KBM-7 (cell line): ENCODE results near the gene SLIT1.
A peak's percentile ranks its signal among the peaks of the same experiment; 100 is the strongest.
"Not testable (repeated sequence)": the region's sequence is repeated elsewhere in the genome, so short reads cannot be mapped to it uniquely, and the experiment has no call there.

ENCODE experiments used
- DNase-seq: peaks from one replicate; pipeline ENCODE4 v3.0.0-alpha.2; 2015
- in situ Hi-C: fragments of 300-500 bp; cut with MboI; formaldehyde crosslinking; loops from 2 replicates; pipeline ENCODE4 v1.14.3; 2020; ENCODE audit warnings: low sequenced_read_pairs, low pct_unique_long_range_greater_than_20kb, mixed read lengths

Gene SLIT1

GRCh38 chr10:97099089-97099488 is 86.7 kb downstream of the SLIT1 start:
- DNase-seq: no peak
- in situ Hi-C loops: no loop called here

GRCh38 chr10:97097084-97097433 is 88.7 kb downstream of the SLIT1 start:
- in situ Hi-C loops: no loop called here
- no peak for DNase-seq

- in situ Hi-C loops: no loop called here
- no peak for DNase-seq
Observed at GRCh38 chr10:97096261-97097083, 89.3 kb downstream of the SLIT1 start.

GRCh38 chr10:97095701-97096260 is 90.0 kb downstream of the SLIT1 start:
- no peak for DNase-seq
- in situ Hi-C loops: no loop called here

- no peak for DNase-seq
- in situ Hi-C loops: no loop called here
Observed at GRCh38 chr10:97090644-97091043, 95.1 kb downstream of the SLIT1 start.

GRCh38 chr10:97090035-97090434 is 95.7 kb downstream of the SLIT1 start:
- no peak for DNase-seq
- in situ Hi-C loops: no loop called here

GRCh38 chr10:97089209-97089870 is 96.4 kb downstream of the SLIT1 start:
- DNase-seq: no peak
- in situ Hi-C loops: no loop called here

- DNase-seq: no peak
- in situ Hi-C loops: no loop called here
Observed at GRCh38 chr10:97087296-97087695, 98.5 kb downstream of the SLIT1 start.

GRCh38 chr10:97086530-97086929 is 99.2 kb downstream of the SLIT1 start:
- in situ Hi-C loops: no loop called here
- no peak for DNase-seq

- in situ Hi-C loops: no loop called here
- DNase-seq: no peak
Observed at GRCh38 chr10:97083228-97083829, 102.4 kb downstream of the SLIT1 start.

GRCh38 chr10:97082575-97082974 is 103.2 kb downstream of the SLIT1 start:
- in situ Hi-C loops, DNase-seq: not testable (repeated sequence)

- in situ Hi-C loops: no loop called here
- peak; percentile 69 for DNase-seq
Observed at GRCh38 chr10:97081621-97082235, 104.0 kb downstream of the SLIT1 start.

GRCh38 chr10:97080051-97080776 is 105.5 kb downstream of the SLIT1 start:
- DNase-seq: no peak
- in situ Hi-C loops: no loop called here

GRCh38 chr10:97079448-97079847 is 106.3 kb downstream of the SLIT1 start:
- no peak for DNase-seq
- in situ Hi-C loops: no loop called here

GRCh38 chr10:97078938-97079445 is 106.8 kb downstream of the SLIT1 start:
- no peak for DNase-seq
- in situ Hi-C loops: no loop called here

- DNase-seq: no peak
- in situ Hi-C loops: no loop called here
Observed at GRCh38 chr10:97078261-97078937, 107.4 kb downstream of the SLIT1 start.

- in situ Hi-C loops: no loop called here
Observed at GRCh38 chr10:97076781-97077180, 109.0 kb downstream of the SLIT1 start.

GRCh38 chr10:97075961-97076525 is 109.7 kb downstream of the SLIT1 start:
- in situ Hi-C loops: no loop called here
- no peak for DNase-seq

More at GRCh38 chr10:97076781-97077180, 109.0 kb downstream of the SLIT1 start:
- no peak for DNase-seq
